Kidney (tissue), 14 donors: Measurements from ENCODE around the gene INPP5A. TPM values are rescaled to one million over a fixed set of nuclear protein-coding genes. Genes with fewer than 3 reads are reported as not detected.
A peak's percentile ranks its signal among the peaks of the same experiment; 100 is the strongest.

Source experiments
- DNase-seq, 5 donors: peaks; one replicate each; pipeline ENCODE4 v3.0.0-alpha.2; 2013 to 2020
- FAIRE-seq: peaks from 2 replicates; lab custom pipeline; 2012; peaks lifted over from hg19 to GRCh38; lab: Jason Lieb, UNC
- H3K27ac ChIP-seq, 2 donors: one replicate each; pipeline ENCODE4 v1.7.0; 2013; ENCODE audit warnings: low read depth in 2 of 2, low read length in 2 of 2, inconsistent platforms in 1 of 2
- H3K27me3 ChIP-seq: one replicate; pipeline ENCODE4 v1.7.1; 2013; ENCODE audit warnings: low read length, inconsistent platforms; ENCODE audit not compliant: control insufficient read depth, insufficient read depth
- H3K36me3 ChIP-seq, 3 donors: one replicate each; pipeline versions ENCODE4 v1.7.0 to v1.7.1; 2013; ENCODE audit warnings: low read length in 3 of 3, control low read depth in 1 of 3, inconsistent platforms in 1 of 3; ENCODE audit not compliant: insufficient read depth in 3 of 3, control insufficient read depth in 2 of 3
- H3K4me1 ChIP-seq, 3 donors: one replicate each; pipeline versions ENCODE4 v1.7.0 to v1.7.1; 2013; ENCODE audit warnings: low read length in 3 of 3, inconsistent platforms in 1 of 3, low read depth in 1 of 3; ENCODE audit not compliant: control insufficient read depth in 2 of 3, insufficient read depth in 2 of 3
- H3K4me3 ChIP-seq, 3 donors: one replicate each; pipeline versions ENCODE4 v1.7.0 to v1.8.1; 2013; ENCODE audit warnings: low read length in 3 of 3, control low read depth in 1 of 3, inconsistent platforms in 1 of 3
- H3K9ac ChIP-seq, 3 donors: one replicate each; pipeline versions ENCODE4 v1.7.0 to v1.7.1; 2013; ENCODE audit warnings: low read length in 3 of 3, control low read depth in 1 of 3, inconsistent platforms in 1 of 3
- H3K9me3 ChIP-seq, 3 donors: one replicate each; pipeline versions ENCODE4 v1.7.0 to v1.7.1; 2013; ENCODE audit warnings: low read length in 3 of 3, control low read depth in 1 of 3, inconsistent platforms in 1 of 3; ENCODE audit not compliant: control insufficient read depth in 2 of 3, insufficient read depth in 1 of 3
- CTCF ChIP-seq: IDR thresholded peaks from 3 replicates; pipeline ENCODE4 v1.5.1; 2012; ENCODE audit warnings: mild to moderate bottlenecking, moderate library complexity, borderline replicate concordance; ENCODE audit not compliant: insufficient read depth; ENCODE audit errors: extremely low read depth
- intact Hi-C: fragments of 100-400 bp; cut with DNase I; formaldehyde crosslinking; loops from one replicate; pipeline ENCODE4 v1.11.1; 2022
- polyA plus RNA-seq: library from polyadenylated mRNA; stranded (reverse); fragments of 350-450 nt; fragmentation: Illumina TruSeq; extraction: RNeasy Lipid Tissue Mini Kit (QIAGEN cat#74804); gene quantifications from one replicate; pipeline ENCODE4 v1.2.3, GENCODE V29; 2014; ENCODE audit warnings: low read depth, low replicate concordance; ENCODE audit not compliant: insufficient read depth
- total RNA-seq: library from RNA; stranded (reverse); fragmentation: NEBNext Ultra II Directional; extraction: Animal tissue kit (Norgen Biotek cat#: 25700); gene quantifications from one replicate; pipeline ENCODE4 v1.2.1, GENCODE V29; 2021
- donor health status: control.
- donor health status: control.
- donor health status: control.
- donor health status: control.
- donor health status: control.
- donor health status: DM: yes; HTN: yes; CAD: no.
- donor health status: Normal renal cell carcinoma (clear cell type).

Gene INPP5A
- total and polyA plus RNA-seq, 2 donors from 2014 or later, result 20.8 to 40.3 TPM

GRCh38 chr10:132713421-132714095 lies 176.0 kb downstream of the INPP5A start:
- Histone ChIP-seq H3K4me1 (peaks cover 0 to 3% (median 0%) of the 10 kb centered on the region in 3 donors), H3K9ac (no peak overlapping the region), H3K36me3 (peaks cover 0 to 7% (median 7%) of the 10 kb centered on the region in 3 donors), H3K27me3 (no peaks in the 10 kb centered on the region), H3K9me3 (no peaks in the 10 kb centered on the region), H3K27ac (no peak overlapping the region), H3K4me3 (no peak overlapping the region)
- no peak for TF ChIP-seq CTCF
- FAIRE-seq (no peak), DNase-seq (peak in 3 of 5 donors; percentile 44 to 68 (median 59))
- intact Hi-C loops, result no loop called here

GRCh38 chr10:132714096-132714985 lies 176.8 kb downstream of the INPP5A start:
- Histone ChIP-seq H3K27ac (no peak overlapping the region), H3K4me3 (no peak overlapping the region), H3K9me3 (no peaks in the 10 kb centered on the region), H3K27me3 (no peaks in the 10 kb centered on the region), H3K36me3 (peaks cover 0 to 7% (median 7%) of the 10 kb centered on the region in 3 donors), H3K4me1 (peaks cover 0 to 3% (median 0%) of the 10 kb centered on the region in 3 donors), H3K9ac (no peak overlapping the region)
- intact Hi-C loops, result no loop called here
- DNase-seq, result peak; percentile 51 to 73 (median 62)
- no peak for TF ChIP-seq CTCF
- FAIRE-seq, result no peak

GRCh38 chr10:132714986-132715775 lies 177.6 kb downstream of the INPP5A start:
- intact Hi-C loops, result no loop called here
- DNase-seq, result peak in 2 of 5 donors; percentile 49 to 66
- no peaks in the 10 kb centered on the region for H3K27me3 ChIP-seq
- FAIRE-seq, result no peak
- peaks cover 0 to 3% (median 0%) of the 10 kb centered on the region in 3 donors for H3K4me1 ChIP-seq
- TF ChIP-seq CTCF, result no peak
- no peaks in the 10 kb centered on the region for H3K9me3 ChIP-seq
- H3K9ac ChIP-seq, result no peak overlapping the region
- H3K36me3 ChIP-seq, result peaks cover 0 to 7% (median 7%) of the 10 kb centered on the region in 3 donors
- H3K4me3 ChIP-seq, result no peak overlapping the region
- no peak overlapping the region for H3K27ac ChIP-seq
